GM19395 (cell line): ENCODE data around the gene C1QTNF5.

Experiments used
- ATAC-seq: cut with Tn5 transposase; IDR thresholded peaks from one replicate; pipeline ENCODE4 v1.9.1; 2021; ENCODE audit warnings: mild to moderate bottlenecking, moderate library complexity; ENCODE audit not compliant: unreplicated experiment

The C1QTNF5 gene

DNA sequence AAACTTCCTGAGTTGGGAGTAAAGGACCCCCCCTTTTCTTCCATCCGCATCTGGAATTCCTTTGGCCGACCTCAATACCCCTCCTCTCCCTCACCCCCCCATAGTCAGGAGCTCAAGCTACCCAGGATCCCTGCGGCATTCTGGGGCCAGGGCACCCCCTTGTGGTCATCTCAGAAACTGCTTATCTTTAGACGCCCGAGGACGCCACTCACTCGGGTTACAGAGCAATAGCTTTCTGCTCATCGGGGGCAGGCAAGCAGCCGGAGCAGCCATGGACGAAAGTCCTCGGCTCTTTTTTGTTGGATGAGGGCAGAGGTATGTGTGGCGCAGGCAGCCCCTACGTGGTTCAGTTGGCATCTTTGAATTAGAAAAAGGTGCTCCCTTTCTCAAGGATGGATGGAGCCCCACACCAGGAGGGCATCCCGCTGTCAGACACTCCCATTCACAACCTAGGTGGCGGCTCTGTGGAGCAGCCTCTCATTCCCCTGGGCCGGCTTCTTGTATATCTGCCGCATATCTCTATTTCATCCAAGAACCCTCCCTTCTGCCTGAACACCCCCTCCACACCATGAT is 2.3 kb downstream of the C1QTNF5 start:
- no peak for ATAC-seq

DNA sequence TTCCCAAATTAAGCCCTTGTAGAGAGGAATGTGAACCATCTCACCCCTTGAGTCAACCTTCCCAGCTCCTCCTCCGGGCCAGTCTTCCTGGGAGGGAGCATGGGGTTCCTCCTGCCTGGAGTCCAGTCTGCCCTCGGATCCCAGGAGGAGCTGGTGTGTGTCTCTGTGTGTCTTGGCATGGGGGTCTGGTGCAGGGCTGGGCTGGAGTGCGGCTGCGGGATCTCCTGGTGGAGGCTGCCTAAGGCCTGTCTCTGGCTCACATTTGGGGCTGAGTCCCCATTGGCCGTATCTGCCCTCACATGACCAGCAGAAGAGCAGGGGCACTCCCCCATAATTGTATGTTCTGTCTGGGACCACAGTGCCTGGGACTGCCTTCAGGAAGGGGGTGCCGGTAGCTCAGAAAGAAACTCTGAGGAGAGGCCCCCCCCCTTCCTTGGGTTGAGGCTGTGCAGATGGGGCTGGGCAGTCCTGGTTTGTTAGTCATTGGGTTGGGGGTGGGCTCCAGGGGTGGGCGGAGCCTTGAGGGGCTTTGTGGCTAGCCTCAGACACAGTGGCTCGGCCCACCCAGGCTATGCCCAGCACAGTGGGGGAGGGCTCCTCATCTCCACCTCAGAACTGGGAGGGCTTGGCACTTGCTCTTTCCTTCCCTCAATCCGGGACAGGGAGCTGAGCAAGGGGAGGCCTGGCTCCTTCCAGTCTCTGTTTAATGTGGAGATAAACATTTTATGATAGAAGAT is 2.9 kb downstream of the C1QTNF5 start:
- no peak for ATAC-seq

DNA sequence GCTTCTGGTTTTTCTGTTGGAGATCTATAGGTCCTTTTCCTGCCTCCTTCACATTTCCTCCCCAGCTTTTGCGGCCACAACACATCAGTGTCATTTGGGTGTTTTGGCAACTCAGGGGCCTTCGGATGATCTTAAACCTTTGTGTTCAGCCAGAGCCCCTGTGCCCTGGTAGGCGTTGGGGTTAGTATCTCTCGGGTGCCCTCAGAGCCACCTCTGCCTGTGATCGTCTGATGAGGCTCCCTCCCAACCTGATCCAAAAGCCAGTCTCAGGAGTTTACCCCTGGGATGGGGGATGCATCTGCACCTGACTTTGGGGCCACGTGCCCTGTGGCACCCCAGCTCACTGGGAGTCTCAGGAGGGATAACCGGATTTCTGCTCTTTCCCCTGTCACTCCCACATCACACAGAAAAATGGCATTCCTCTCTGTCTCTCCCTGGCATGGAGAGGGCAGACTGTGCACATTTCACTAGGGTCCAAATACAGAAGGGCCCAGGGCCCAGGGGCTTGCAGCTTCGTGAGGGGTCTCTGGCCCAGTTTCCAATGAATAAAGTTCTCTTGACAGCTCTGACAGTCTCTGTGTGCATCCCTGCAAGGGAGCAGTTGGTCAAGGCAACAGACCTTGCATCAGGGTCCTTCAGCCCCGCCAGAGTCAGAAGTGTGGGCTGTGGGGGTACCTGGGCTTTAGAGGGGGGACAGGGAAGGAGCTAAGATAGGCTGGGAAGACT is 3.8 kb downstream of the C1QTNF5 start:
- no peak for ATAC-seq

DNA sequence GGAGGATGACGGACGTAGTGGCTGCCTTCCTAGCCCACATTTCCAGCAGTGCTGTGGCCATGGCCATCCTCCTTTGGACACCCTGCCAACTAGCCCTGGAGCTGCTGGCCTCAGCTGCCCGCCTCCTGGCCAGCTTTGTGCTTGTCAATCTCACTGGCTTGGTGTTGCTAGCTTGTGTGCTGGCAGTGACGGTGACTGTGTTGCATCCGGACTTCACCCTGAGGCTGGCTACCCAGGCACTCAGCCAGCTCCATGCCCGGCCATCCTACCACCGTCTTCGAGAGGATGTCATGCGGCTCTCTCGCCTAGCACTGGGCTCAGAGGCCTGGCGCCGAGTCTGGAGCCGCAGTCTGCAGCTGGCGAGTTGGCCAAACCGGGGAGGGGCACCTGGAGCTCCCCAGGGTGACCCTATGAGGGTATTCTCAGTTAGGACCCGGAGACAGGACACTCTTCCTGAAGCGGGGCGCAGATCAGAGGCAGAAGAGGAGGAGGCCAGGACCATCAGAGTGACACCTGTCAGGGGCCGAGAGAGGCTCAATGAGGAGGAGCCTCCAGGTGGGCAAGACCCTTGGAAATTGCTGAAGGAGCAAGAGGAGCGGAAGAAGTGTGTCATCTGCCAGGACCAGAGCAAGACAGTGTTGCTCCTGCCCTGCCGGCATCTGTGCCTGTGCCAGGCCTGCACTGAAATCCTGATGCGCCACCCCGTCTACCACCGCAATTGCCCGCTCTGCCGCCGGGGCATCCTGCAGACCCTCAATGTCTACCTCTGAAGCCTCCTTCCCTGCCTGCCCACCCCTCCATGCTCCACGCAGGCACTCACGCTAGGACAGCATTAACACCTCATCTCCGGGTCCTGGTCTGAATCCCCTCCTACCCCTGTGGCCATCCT is 4.8 kb downstream of the C1QTNF5 start:
- no peak for ATAC-seq

DNA sequence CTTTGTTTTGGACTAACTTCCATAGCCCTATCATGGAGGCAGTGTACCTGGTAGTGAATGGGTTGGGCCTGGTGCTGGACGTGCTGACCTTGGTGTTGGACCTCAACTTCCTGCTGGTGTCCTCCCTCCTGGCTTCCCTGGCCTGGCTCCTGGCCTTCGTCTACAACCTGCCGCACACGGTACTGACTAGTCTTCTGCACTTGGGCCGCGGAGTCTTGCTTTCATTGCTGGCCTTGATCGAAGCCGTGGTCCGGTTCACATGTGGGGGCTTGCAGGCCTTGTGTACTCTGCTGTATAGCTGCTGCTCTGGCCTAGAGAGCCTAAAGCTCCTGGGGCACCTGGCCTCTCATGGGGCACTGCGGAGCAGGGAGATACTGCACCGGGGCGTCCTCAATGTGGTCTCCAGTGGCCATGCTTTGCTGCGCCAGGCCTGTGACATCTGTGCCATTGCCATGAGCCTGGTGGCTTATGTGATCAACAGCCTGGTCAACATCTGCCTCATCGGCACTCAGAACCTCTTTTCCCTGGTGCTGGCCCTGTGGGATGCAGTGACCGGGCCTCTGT is 5.5 kb downstream of the C1QTNF5 start:
- ATAC-seq, result no peak

DNA sequence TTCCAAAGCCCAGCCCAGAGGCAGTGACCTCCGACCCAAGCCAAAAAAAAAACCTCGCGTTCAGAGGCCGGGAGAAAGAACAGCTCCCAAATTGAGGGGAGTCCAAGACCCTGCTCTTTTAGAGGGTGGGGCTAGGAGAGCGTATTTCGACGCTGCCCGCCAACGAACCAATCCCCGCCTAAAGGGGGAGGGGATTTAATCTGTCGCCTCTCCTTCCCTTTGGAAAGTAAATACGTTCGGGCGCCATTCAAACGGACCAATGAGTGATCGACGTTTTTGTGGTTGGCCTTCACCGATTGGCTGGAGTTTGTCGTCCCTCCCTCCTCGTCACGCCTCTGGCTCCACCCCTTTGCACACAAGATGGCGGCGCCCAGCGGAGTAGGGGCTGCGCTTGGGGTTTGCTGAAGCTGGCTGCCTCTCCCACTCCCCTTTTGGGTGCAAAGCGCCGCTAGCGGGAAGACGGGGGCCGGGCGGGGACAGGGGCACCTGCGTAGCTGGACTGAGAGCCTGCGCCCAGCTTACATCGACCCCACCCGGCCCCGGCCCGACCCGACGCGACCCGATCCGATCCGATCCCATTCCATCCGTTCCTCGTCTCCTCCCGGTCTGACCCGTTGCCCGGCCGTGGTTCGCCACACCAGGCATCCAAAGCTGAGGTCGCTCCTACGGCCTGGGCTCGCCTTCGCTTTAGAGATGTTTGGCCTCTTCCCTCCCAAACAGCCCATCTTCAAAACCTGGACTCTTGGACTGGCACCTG is 6.3 kb downstream of the C1QTNF5 start, which contains the start of gene RNF26:
RNF26 (plus strand) TSS at position 354 of the 757 bp plus-strand sequence. CDS start 596 bp downstream, outside the sequence.
- peak; percentile 95 for ATAC-seq

DNA sequence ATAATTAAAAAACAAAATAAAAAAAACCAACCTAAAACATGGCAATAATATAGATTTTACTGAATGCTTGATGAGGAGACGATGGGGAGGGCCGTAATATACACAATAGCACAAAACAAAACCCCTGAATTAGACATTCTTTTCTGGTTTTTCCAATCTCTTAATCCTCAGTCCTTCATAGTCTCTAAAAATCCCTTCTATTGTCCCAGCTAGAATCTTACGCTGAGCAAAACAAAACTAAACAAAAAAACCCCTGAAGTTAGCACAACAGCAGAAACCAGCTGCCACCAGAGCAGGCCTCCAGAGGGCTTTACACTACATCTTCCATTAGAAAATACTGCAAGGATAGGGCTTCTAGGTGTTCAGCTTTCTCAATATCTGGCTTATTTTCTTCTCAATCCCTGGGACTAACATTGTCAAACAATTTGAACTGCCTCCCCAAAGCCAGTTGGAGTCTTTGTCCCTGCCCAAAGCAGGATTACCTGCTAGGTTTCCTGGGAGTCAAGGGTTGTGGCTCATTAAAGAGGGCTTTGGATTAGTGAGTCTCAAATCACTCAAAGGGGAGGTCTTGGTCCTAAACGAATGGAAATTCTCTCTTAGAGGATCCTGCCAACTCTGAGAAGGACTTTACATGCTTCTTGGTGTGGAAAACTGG is 8.4 kb downstream of the C1QTNF5 start:
- ATAC-seq, result no peak

DNA sequence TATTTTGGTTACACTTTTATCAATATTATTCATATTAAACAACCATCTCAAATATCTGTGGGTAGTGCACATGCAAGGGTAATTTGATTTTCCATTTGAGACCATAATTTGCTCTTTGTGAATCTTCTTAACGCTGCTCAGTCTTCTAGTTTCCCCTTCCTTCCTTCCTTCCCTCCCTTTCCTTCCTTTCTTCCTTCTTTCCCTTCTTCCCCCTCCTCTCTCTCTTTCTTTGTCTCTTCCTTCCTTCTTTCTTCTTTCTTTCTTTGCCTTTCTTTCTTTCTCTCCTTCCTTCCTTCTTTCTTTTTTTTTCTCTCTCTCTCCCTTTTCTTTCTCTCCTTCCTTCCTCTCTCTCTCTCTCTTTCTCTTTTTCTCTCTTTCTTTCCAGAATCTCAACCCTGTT is 10.4 kb downstream of the C1QTNF5 start:
- ATAC-seq, result no peak

DNA sequence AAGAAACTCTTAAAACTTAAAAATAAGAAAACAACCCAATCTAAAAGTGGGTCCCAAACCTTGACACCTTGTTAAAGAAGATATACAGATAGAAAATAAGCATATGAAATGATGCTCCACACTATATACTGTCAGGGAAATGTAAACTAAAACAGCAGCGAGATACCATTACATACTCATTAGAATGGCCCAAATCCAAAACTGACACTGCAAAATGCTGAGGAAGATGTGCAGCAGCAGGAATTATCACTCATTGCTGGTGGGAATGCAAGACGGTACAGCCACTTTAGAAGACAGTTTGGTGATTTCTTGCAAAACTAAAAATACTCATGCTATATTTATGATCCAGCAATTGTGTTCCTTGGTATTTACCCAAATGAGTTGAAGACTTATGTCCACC is 11.4 kb downstream of the C1QTNF5 start:
- ATAC-seq, result no peak

DNA sequence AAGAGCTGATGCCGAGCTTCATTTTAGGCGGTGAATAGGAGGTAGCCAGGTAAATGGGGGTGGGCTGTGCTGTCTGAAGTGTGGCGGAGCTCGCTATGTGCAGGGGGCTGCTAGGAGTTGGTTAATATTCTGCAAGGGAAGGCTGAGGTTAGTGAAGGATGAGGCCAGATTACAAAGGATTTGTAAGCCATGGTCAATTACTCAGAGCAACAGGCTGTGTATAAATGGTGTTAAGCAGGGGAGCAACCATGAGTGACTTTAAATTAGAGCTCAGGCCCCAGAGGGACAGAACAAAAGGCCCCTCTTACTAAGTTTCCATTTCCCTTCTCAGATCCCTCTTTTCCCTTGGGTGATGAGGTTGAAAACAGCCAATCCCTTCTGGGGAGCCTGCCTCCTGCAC is 16.5 kb downstream of the C1QTNF5 start:
- no peak for ATAC-seq

DNA sequence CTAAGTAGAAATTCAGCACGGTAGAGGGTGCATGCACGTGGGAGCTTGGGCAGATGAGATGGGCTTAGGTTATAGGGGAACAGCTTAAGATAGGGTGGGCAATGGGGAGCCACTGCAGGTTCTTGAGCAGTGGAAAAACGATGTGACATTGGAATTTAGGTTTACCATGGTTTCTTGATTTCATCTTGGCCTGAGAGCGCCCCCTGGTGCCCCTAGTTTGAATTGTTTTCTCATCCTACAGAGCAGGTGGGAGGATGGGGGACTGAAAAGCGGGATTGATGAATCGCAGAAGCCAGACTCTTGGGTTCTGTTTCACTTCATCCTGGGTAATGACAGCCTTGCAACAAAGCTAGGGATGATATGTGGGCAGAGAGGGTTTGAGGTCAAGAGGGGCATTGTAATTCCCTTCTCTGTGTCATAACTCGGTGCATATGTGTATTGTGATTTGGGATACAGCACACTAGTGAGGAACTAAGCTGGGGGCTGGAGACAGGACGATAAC is 17.1 kb downstream of the C1QTNF5 start:
- no peak for ATAC-seq

DNA sequence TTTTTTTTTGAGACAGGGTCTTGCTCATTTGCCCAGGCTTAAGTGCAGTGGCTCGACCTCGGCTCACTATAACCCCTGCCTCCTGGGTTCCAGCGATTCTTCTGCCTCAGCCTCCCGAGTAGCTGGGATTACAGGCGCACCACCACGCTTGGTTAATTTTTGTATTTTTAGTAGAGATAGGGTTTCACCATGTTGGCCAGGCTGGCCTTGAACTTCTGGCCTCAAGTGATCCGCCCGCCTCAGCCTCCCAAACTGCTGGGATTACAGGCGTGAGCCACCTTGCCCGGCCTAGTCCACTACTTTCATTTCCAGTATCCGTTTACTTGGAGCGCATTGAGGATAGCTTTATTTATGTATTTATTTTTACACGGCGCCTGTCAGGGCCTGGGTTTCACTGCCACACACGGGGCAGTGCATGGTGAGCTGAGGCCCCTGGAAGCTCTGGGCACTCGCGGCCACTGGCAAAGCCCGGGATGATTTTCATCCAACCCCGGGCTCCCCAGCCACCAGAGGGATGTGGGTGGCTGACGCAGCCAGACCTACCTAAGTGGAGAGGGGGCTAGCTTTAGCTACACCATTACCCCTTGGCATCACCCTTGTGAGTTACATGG is 17.7 kb downstream of the C1QTNF5 start:
- no peak for ATAC-seq

DNA sequence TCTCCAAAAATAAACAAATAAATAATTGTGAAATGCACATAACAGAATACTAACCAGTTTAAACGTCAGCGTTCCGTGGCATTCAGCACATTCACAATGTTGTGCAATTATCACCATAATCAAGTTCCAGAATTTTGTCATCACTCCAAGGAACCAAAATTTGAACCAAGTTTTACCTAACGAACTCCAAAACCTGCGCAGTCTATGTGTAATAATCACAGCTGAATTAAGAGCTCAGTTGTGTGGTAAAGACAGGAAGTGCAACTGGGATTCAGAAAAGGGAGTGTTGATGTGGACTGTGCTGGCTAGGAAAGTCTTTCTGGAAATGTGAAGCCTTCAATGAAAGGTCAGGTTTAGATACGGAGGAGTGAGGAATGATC is 18.3 kb downstream of the C1QTNF5 start:
- no peak for ATAC-seq

DNA sequence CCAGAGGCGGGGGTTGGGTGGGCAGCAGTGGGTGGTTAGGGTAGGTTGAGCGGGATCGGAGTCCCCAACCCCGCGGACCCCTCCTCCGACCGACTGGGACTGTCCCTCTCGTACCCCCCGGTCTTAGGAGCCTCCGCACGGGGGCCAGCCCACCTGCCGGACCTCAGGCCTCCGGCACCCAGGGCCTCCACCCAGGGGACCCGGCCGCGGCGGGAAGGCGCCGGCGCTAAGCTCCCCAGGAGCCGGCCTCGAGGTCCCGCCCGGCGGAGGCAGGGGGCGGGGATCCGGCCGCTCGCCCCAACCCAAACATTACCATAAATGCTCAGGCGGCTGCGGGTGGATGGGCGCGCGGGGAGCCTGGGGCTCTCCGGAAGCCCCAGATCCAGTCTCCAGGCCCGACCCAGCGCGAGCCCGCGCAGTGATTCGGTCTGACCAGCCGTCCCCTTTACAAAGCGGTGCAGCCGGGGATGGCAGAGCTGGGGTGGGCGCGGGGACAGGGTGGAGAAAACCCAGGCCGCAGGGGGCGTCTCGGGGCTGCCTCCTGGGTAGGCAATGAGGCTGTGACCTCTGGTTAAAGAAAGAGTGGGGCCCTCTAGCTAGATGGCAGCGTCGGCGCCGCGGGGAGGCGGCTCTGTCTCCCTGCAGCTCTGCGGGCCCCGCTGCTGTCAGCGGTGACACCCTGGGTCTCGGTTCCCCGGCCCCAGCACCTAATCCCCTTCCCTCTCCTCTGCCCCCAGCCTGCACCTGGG is 19.7 kb downstream of the C1QTNF5 start:
- ATAC-seq, result peak; percentile 58

DNA sequence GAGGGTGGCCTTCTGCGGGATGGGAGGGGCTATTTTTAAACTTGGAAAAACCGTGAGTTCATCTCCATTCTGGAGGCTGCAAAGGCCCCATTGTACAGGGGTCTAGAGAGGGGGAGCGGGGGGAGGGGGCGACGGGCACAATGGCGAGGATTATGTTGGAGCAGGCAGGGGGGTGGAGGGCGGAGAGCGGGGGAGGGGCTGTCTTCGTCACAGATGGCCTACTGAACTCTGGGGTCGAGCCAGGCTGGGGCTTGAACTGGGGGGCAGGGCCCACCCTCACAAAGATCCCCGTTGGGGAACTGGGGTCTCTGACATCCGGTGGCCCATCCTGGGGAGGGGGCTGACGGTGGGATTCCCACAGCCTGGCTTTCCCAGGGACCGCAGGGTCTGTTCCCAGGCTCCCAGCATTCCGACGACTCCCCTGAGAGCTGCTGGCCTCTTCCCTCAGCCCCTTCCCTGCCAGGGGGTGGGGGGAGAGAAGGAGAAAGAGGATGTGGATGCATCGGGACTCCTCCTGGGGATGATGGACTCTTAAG is 20.4 kb downstream of the C1QTNF5 start:
- no peak for ATAC-seq

DNA sequence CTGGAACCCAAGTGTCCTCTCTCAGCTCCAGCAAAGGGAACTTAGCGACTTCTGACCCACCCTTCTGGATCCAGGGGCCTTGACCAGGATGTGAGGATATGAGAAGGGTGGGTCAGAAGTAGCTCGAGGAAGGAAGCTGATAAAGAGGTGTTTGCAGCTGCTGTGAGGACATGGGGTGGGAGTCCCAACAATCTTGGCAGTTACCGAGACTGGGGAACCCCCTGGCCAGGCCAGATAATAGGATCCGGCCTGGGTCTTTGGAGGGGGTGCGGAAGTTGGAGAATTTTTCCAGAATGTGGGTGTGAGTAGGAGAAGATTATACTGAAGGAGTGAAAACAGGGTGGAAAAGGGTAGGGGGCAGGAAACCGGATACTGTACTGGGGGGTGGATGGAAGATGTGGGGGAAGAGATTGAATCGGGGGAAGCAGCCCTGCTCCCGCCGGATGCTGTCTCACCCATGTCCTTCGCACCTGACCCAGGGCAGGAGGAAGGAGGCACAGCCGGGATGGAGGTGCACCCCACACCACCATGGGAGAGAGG is 20.9 kb downstream of the C1QTNF5 start:
- no peak for ATAC-seq

DNA sequence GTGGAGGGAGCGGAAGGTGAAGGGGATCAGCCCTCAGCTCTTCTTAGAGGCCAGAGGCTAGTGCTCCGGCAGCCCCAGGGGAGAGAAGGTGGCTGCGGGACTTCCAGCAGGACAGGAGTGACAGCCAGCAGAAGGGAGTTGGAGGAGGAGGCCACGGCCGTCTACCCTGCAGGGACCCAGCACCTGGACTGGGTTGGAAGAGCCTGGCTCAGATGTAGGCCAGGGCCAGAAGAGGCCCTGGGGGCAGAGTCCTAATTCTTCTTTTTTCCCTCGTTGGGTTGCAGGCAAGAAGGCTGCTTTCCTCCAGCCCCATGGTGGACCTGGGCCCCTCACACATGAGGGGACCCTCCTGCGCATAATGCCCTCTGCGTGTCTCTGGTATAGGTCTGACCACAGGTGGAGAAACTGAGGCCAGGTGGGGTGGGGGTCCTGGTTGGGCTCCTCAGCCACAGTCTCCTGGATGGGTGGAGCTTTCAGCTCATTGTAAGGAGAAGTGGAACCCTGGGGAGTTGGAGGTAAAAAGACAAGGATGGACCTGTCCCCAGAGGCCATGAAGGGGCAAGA is 21.5 kb downstream of the C1QTNF5 start:
- no peak for ATAC-seq
